K562 (cell line): Measurements from ENCODE around the gene TBL1X. TPM values are rescaled to one million over a fixed set of nuclear protein-coding genes. Genes with fewer than 3 reads are reported as not detected.

Source experiments
- ATAC-seq: fragments of 200-7000 bp; cut with Tn5 transposase; 3 replicates; pipeline ENCODE4 v1.9.1; 2020; ENCODE audit warnings: moderate library complexity
- BruUV-seq: library from RNA; stranded (reverse); fragments of 400-500 nt; replicated peaks from 2 replicates; lab custom pipeline; 2021; lab: Mats Ljungman, UMichigan
- CTCF ChIA-PET: fragments of 300-600 bp; formaldehyde crosslinking; extraction: SDS; loops from one replicate; lab custom pipeline; 2021; ENCODE audit warnings: low intra/inter-chr PET ratio; lab: Yijun Ruan, JAX
- POLR2A ChIA-PET: fragments of 300-600, 350-650 bp; sonication (Branson Sonifier 250); formaldehyde crosslinking; extraction: SDS; loops from one replicate; lab custom pipeline; 2021; ENCODE audit warnings: antibody characterized with exemption, inconsistent platforms; lab: Yijun Ruan, JAX
- DNase-seq, 4 experiments: peaks; one replicate each; pipeline versions ENCODE4 v3.0.0 to v3.0.0-alpha.2; 2011 to 2018; ENCODE audit warnings: low spot score in 3 of 4, mixed read lengths in 3 of 4; ENCODE audit errors: extremely low read depth in 1 of 4
- FAIRE-seq: peaks from 2 replicates; lab custom pipeline; 2011; peaks lifted over from hg19 to GRCh38; lab: Jason Lieb, UNC
- H2AFZ ChIP-seq: 2 replicates; pipeline ENCODE4 v1.6.0; 2011; ENCODE audit warnings: low read depth, low read length, control low read depth, inconsistent platforms
- H3K27ac ChIP-seq: fragments of 200-600 bp; 3 replicates; pipeline ENCODE4 v1.8.0; 2011; ENCODE audit warnings: low read depth, mild to moderate bottlenecking, control low read depth, inconsistent platforms, low read length, moderate library complexity, mixed read lengths; ENCODE audit errors: extremely low read depth
- H3K27me3 ChIP-seq, 2 experiments: fragments of 300-600 bp in 1 of 2; 2 replicates in 1 of 2; 3 replicates in 1 of 2; pipeline versions ENCODE4 v1.6.0 to v1.8.0; 2011; ENCODE audit warnings: inconsistent platforms in 2 of 2, low read length in 2 of 2, mild to moderate bottlenecking in 1 of 2, mixed read lengths in 1 of 2, moderate library complexity in 1 of 2; ENCODE audit not compliant: control insufficient read depth in 2 of 2, insufficient read depth in 2 of 2
- H3K36me3 ChIP-seq: fragments of 300-600 bp; 3 replicates; pipeline ENCODE4 v1.8.0; 2011; ENCODE audit warnings: mild to moderate bottlenecking, low read length, inconsistent platforms; ENCODE audit not compliant: control insufficient read depth, insufficient read depth
- H3K4me1 ChIP-seq, 2 experiments: fragments of 200-600 bp in 1 of 2; replicated peaks in 1 of 2; 2 replicates in 1 of 2; 3 replicates in 1 of 2; pipeline versions ENCODE4 v1.5.1 to v1.8.0; 2011; ENCODE audit warnings: inconsistent platforms in 2 of 2, low read length in 2 of 2, mild to moderate bottlenecking in 1 of 2, mixed read lengths in 1 of 2, moderate library complexity in 1 of 2; ENCODE audit not compliant: control insufficient read depth in 2 of 2, insufficient read depth in 2 of 2
- H3K4me2 ChIP-seq: 2 replicates; pipeline ENCODE4 v1.6.1; 2011; ENCODE audit warnings: low read length, control low read depth, inconsistent platforms, mixed read lengths; ENCODE audit not compliant: insufficient read depth
- H3K4me3 ChIP-seq: fragments of 200-600 bp; sonication (generic), shearing (Covaris generic); 2 replicates; pipeline ENCODE4 v1.5.1; 2016; ENCODE audit warnings: control low read depth, inconsistent platforms
- H3K79me2 ChIP-seq: fragments of 200-600 bp; 3 replicates; pipeline ENCODE4 v1.8.0; 2011; ENCODE audit warnings: low read length, inconsistent platforms; ENCODE audit not compliant: control insufficient read depth, insufficient read depth
- H3K9ac ChIP-seq, 2 experiments: 2 replicates each; pipeline versions ENCODE4 v1.6.0 to v1.6.1; 2011; ENCODE audit warnings: low read depth in 2 of 2, low read length in 2 of 2, control low read depth in 1 of 2, inconsistent platforms in 1 of 2, mild to moderate bottlenecking in 1 of 2, mixed read lengths in 1 of 2; ENCODE audit not compliant: insufficient read depth in 1 of 2
- H3K9me1 ChIP-seq: one replicate; pipeline ENCODE4 v1.6.0; 2011; ENCODE audit warnings: inconsistent platforms, mild to moderate bottlenecking, low read length, moderate library complexity; ENCODE audit not compliant: control insufficient read depth, insufficient read depth
- H3K9me3 ChIP-seq: replicated peaks from 2 replicates; pipeline ENCODE4 v1.5.1; 2011; ENCODE audit warnings: low read depth, low read length, inconsistent platforms; ENCODE audit not compliant: control insufficient read depth, insufficient read depth
- H4K20me1 ChIP-seq: replicated peaks from 2 replicates; pipeline ENCODE4 v1.6.1; 2011; ENCODE audit warnings: low read length, inconsistent platforms, mixed read lengths; ENCODE audit not compliant: control insufficient read depth, insufficient read depth
- CCNT2 ChIP-seq: IDR thresholded peaks from 2 replicates; pipeline ENCODE4 v1.6.1; 2011; ENCODE audit warnings: borderline replicate concordance, low read depth, mild to moderate bottlenecking, moderate library complexity, mixed read lengths, low read length; ENCODE audit not compliant: insufficient read length; ENCODE audit errors: extremely low read depth
- E2F3 ChIP-seq: fragments of 250-450 bp; sonication (Bioruptor Pico); IDR thresholded peaks from 2 replicates; pipeline ENCODE4 v1.4.0; 2020; ENCODE audit warnings: mild to moderate bottlenecking
- E2F5 ChIP-seq: sonication (generic); formaldehyde crosslinking; IDR thresholded peaks from 2 replicates; pipeline ENCODE4 v1.8.0; 2022; ENCODE audit warnings: mild to moderate bottlenecking, missing genetic modification reagents
- EP400 ChIP-seq: fragments of 450-650 bp; IDR thresholded peaks from 2 replicates; pipeline ENCODE4 v1.6.1; 2017; ENCODE audit warnings: antibody characterized with exemption, mild to moderate bottlenecking, moderate library complexity
- FOXK2 ChIP-seq, 2 experiments: fragments of 450-650 bp; IDR thresholded peaks in 1 of 2; conservative IDR thresholded peaks in 1 of 2; 2 replicates each; pipeline ENCODE4 v1.6.1; 2016; ENCODE audit warnings: low read depth in 2 of 2, mild to moderate bottlenecking in 1 of 2
- GABPB1 ChIP-seq: sonication (generic); formaldehyde crosslinking; IDR thresholded peaks from 2 replicates; pipeline ENCODE4 v1.8.0; 2022; ENCODE audit warnings: mild to moderate bottlenecking, missing genetic modification reagents
- HMG20A ChIP-seq: fragments of 450-650 bp; formaldehyde crosslinking; conservative IDR thresholded peaks from 2 replicates; pipeline ENCODE4 v1.4.0; 2020; ENCODE audit warnings: mild to moderate bottlenecking, mixed read lengths
- MCM3 ChIP-seq: fragments of 450-650 bp; IDR thresholded peaks from 2 replicates; pipeline ENCODE4 v1.6.1; 2016
- STAG1 ChIP-seq: sonication (generic); formaldehyde crosslinking; IDR thresholded peaks from 2 replicates; pipeline ENCODE4 v1.5.0; 2020; ENCODE audit warnings: missing genetic modification reagents, borderline replicate concordance
- TAL1 ChIP-seq: fragments of 450-650 bp; IDR thresholded peaks from 2 replicates; pipeline ENCODE4 v1.6.1; 2016; ENCODE audit warnings: mild to moderate bottlenecking
- TEAD2 ChIP-seq: fragments of 450-650 bp; IDR thresholded peaks from 2 replicates; pipeline ENCODE4 v1.6.1; 2016; ENCODE audit warnings: missing genetic modification characterization, control low read depth, missing compliant biosample characterization
- TRIM25 ChIP-seq: fragments of 450-650 bp; IDR thresholded peaks from 2 replicates; pipeline ENCODE4 v1.7.0; 2016; ENCODE audit warnings: borderline replicate concordance
- ZNF133 ChIP-seq: fragments of 250-450 bp; sonication (Bioruptor Pico); IDR thresholded peaks from 2 replicates; pipeline ENCODE4 v1.4.0; 2020; ENCODE audit warnings: mild to moderate bottlenecking
- ZNF23 ChIP-seq: fragments of 250-450 bp; sonication (Bioruptor Pico); IDR thresholded peaks from 2 replicates; pipeline ENCODE4 v1.4.0; 2020; ENCODE audit warnings: mild to moderate bottlenecking
- ZNF3 ChIP-seq: fragments of 250-450 bp; sonication (Bioruptor Pico); IDR thresholded peaks from 2 replicates; pipeline ENCODE4 v1.5.0; 2021; ENCODE audit warnings: mild to moderate bottlenecking, moderate library complexity
- ZNF589 ChIP-seq: fragments of 200-800 bp; sonication (Bioruptor generic); IDR thresholded peaks from 2 replicates; pipeline ENCODE4 v1.6.1; 2016; ENCODE audit warnings: low read depth, missing genetic modification characterization, missing compliant biosample characterization
- WGBS: fragments of 100-300 bp; shearing (Covaris generic); methylation state at CpG from one replicate; pipeline ENCODE4 v1.1.6; 2016; ENCODE audit warnings: low coverage, mixed read lengths; ENCODE audit not compliant: insufficient coverage; ENCODE audit errors: missing lambda C conversion rate; 5-methylcytosine and 5-hydroxymethylcytosine counted together
- in situ Hi-C: fragments of 300-500 bp; cut with MboI; formaldehyde crosslinking; loops from 4 replicates; pipeline ENCODE4 v1.15.0; 2018; ENCODE audit warnings: inconsistent platforms, mixed read lengths
- intact Hi-C: fragments of 100-400 bp; cut with micrococcal nuclease; formaldehyde crosslinking; loops from 2 replicates; pipeline ENCODE4 v1.14.2; 2022
- polyA plus RNA-seq, 8 experiments: library from polyadenylated mRNA; depleted of rRNA in 4 of 8; stranded (reverse) in 5 of 8; unstranded in 3 of 8; fragments of >200 nt; fragmentation: Nextera tagmentation in 2 of 8; fragmentation: Illumina TruSeq in 1 of 8; extraction: Ambion mirVana in 2 of 8; extraction: Trizol in 1 of 8; gene quantifications; 2 replicates each; pipeline versions ENCODE4 v1.2.1 to v1.2.3, GENCODE V29; 2011 to 2014; ENCODE audit warnings: inconsistent platforms in 1 of 8, missing spikeins in 1 of 8
- total RNA-seq, 7 experiments: library from RNA; depleted of rRNA in 6 of 7; stranded (reverse); fragments of >200 nt in 6 of 7; fragmentation: Illumina TruSeq in 2 of 7; extraction: Trizol in 2 of 7; gene quantifications; 2 replicates each; pipeline versions ENCODE4 v1.2.1 to v1.2.3, GENCODE V29; 2011 to 2021; ENCODE audit warnings: low replicate concordance in 1 of 7
- TF ChIP-seq, protein P1 (sequence below), 2 experiments: fragments of 250-450 bp in 1 of 2; fragments of 450-650 bp in 1 of 2; sonication (Bioruptor Pico) in 1 of 2; IDR thresholded peaks; 2 replicates each; pipeline versions ENCODE4 v1.6.1 to v1.8.0; 2016 to 2021; ENCODE audit warnings: mild to moderate bottlenecking in 2 of 2, moderate library complexity in 2 of 2, missing compliant biosample characterization in 1 of 2, missing genetic modification characterization in 1 of 2
- TF ChIP-seq, protein P2 (sequence below): fragments of 250-450 bp; sonication (Bioruptor Pico); IDR thresholded peaks from 2 replicates; pipeline ENCODE4 v1.4.0; 2020
- TF ChIP-seq, protein P3 (sequence below): fragments of 250-450 bp; sonication (Bioruptor Pico); IDR thresholded peaks from 2 replicates; pipeline ENCODE4 v1.9.0; 2021; ENCODE audit warnings: mild to moderate bottlenecking

The TBL1X gene
- total and polyA plus RNA-seq, 9 of the 15 experiments (the other 6 are each of a cell fraction or from before 2014, with no cell fraction given): 6.0 to 49.6 (median 19.7) TPM

DNA sequence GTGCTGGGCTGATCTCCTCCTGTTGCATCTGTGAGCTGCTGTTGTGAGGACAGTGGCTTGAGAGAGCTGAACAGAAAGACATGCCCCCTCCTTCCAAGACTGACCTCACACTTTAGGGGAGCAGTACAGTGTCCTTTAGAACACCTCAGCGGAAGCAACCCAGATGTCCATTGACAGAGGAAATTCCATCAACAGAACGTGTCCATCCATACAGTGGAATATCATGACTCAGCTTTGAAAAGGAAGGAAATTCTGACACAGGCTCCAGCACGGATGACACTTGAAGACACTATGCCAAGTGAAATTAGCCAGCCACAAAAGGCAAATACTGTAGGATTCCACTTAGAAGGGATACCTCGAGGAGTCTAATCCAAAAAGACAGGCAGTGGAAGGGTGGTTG, 197.3 kb downstream of the TBL1X start:
- Histone ChIP-seq H3K36me3 (peaks cover 12% of the 10 kb centered on the region; the same call in 2 of the 3 replicates), H3K4me2 (no peak overlapping the region), H3K9me1 (no peaks in the 10 kb centered on the region), H4K20me1 (no peaks in the 10 kb centered on the region), H2AFZ (no peak overlapping the region), H3K9ac (no peak overlapping the region), H3K4me1 (no peaks in the 10 kb centered on the region), H3K27ac (no peak overlapping the region), H3K4me3 (no peak overlapping the region), H3K27me3 (no peaks in the 10 kb centered on the region), H3K79me2 (no peaks in the 10 kb centered on the region), H3K9me3 (no peaks in the 10 kb centered on the region)
- in situ Hi-C loops: no loop called here
- BruUV-seq: no TSS peak
- DNase-seq: no peak
- TF ChIP-seq FOXK2 (conservative IDR thresholded peaks at IDR 0.05 in 1 of 2, IDR thresholded peaks at IDR 0.05 in 1 of 2; ENCODE audit: low read depth in 2 of 2) (no peak), ZNF133 (no peak), ZNF3 (no peak), TRIM25 (no peak), MCM3 (no peak), STAG1 (no peak), EP400 (no peak), CCNT2 (no peak), TAL1 (no peak), ZNF23 (no peak), GABPB1 (CRISPR knock-in tag) (no peak), E2F3 (no peak), TEAD2 (tag) (no peak), ZNF589 (CRISPR knock-in tag) (no peak), HMG20A (no peak), E2F5 (CRISPR knock-in tag) (no peak)
- TF ChIP-seq, protein P1, sequence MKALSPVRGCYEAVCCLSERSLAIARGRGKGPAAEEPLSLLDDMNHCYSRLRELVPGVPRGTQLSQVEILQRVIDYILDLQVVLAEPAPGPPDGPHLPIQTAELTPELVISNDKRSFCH (CRISPR knock-in tag; IDR thresholded peaks at IDR 0.05): no peak
- TF ChIP-seq, protein P1 (tag; IDR thresholded peaks at IDR 0.05): no peak
- TF ChIP-seq, protein P2, sequence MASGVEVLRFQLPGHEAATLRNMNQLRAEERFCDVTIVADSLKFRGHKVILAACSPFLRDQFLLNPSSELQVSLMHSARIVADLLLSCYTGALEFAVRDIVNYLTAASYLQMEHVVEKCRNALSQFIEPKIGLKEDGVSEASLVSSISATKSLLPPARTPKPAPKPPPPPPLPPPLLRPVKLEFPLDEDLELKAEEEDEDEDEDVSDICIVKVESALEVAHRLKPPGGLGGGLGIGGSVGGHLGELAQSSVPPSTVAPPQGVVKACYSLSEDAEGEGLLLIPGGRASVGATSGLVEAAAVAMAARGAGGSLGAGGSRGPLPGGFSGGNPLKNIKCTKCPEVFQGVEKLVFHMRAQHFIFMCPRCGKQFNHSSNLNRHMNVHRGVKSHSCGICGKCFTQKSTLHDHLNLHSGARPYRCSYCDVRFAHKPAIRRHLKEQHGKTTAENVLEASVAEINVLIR: no peak
- TF ChIP-seq, protein P3, sequence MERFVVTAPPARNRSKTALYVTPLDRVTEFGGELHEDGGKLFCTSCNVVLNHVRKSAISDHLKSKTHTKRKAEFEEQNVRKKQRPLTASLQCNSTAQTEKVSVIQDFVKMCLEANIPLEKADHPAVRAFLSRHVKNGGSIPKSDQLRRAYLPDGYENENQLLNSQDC: no peak
- ATAC-seq: no peak
- POLR2A ChIA-PET: no interaction called here
- WGBS: 73% methylated on average over 3 of the region's 4 CpGs
- no peak for FAIRE-seq
- CTCF ChIA-PET: no interaction called here
- intact Hi-C loops: no loop called here
